AG04449 (cell line): ENCODE data around the gene ZNF32.

Source experiments
- CTCF ChIA-PET: fragments of 350-600 bp; formaldehyde crosslinking; extraction: SDS; loops from one replicate; lab custom pipeline; 2021; ENCODE audit warnings: antibody characterized with exemption; lab: Yijun Ruan, JAX
- POLR2A ChIA-PET: fragments of 400-600, 350-600 bp; formaldehyde crosslinking; extraction: SDS; loops from one replicate; lab custom pipeline; 2020; ENCODE audit warnings: antibody characterized with exemption, inconsistent platforms; lab: Yijun Ruan, JAX
- DNase-seq: peaks from one replicate; pipeline ENCODE4 v3.0.0-alpha.2; 2010; ENCODE audit warnings: low read depth, low spot score
- H3K4me3 ChIP-seq: 2 replicates; pipeline ENCODE4 v1.5.1; 2011; ENCODE audit warnings: low read depth, mild to moderate bottlenecking, control low read depth, low read length
- CTCF ChIP-seq: IDR thresholded peaks from one replicate; pipeline ENCODE4 v1.5.1; 2011; ENCODE audit warnings: mild to moderate bottlenecking, moderate library complexity, low read length, control low read depth, inconsistent platforms; ENCODE audit not compliant: insufficient read depth; ENCODE audit errors: missing control alignments

The ZNF32 gene

GRCh38 chr10:43693602-43694001 is 44.9 kb upstream of the ZNF32 start:
- no peak for DNase-seq
- no peak overlapping the region for H3K4me3 ChIP-seq
- no peak for TF ChIP-seq CTCF
- CTCF ChIA-PET, result interaction anchor here (1.0 to 5.9 kb wide), 3 partner anchors 167 to 691 kb away, joined by 4 to 87 read pairs (median 4); partner anchors contain the start of gene CXCL12
- POLR2A ChIA-PET, result no interaction called here

GRCh38 chr10:43692051-43692825 is 43.6 kb upstream of the ZNF32 start:
- DNase-seq, result no peak
- CTCF ChIA-PET, result interaction anchor here (1.0 to 5.9 kb wide), 17 partner anchors 9 to 692 kb away, joined by 3 to 87 read pairs (median 3); partner anchors contain the start of gene CXCL12
- POLR2A ChIA-PET, result interaction anchor here (1.6 kb wide), 1 partner anchor 170 kb away, joined by 6 read pairs; no protein-coding TSS in a partner anchor
- H3K4me3 ChIP-seq, result no peak overlapping the region
- TF ChIP-seq CTCF, result no peak

- DNase-seq, result no peak
- ChIA-PET POLR2A (interaction anchor here (1.6 to 1.7 kb wide), 2 partner anchors 171 to 695 kb away, joined by 5 to 6 read pairs; no protein-coding TSS in a partner anchor), CTCF (interaction anchor here (1.0 to 5.9 kb wide), 20 partner anchors 9 to 1173 kb away, joined by 3 to 87 read pairs (median 4); partner anchors contain the start of gene CXCL12)
- peak; percentile 18 for TF ChIP-seq CTCF
- H3K4me3 ChIP-seq, result no peak overlapping the region
Measured at GRCh38 chr10:43691485-43691884, 42.8 kb upstream of the ZNF32 start.

- CTCF ChIA-PET, result interaction anchor here (0.5 to 5.9 kb wide), 92 partner anchors 8 to 1187 kb away, joined by 3 to 87 read pairs (median 4); partner anchors contain the start of gene CXCL12
- peak overlapping the region; percentile 69 for H3K4me3 ChIP-seq
- TF ChIP-seq CTCF, result peak; percentile 90
- POLR2A ChIA-PET, result interaction anchor here (1.0 to 1.7 kb wide), 2 partner anchors 117 to 696 kb away, joined by 3 to 5 read pairs; no protein-coding TSS in a partner anchor
- DNase-seq, result no peak
Measured at GRCh38 chr10:43689955-43690771, 41.5 kb upstream of the ZNF32 start.

- POLR2A ChIA-PET, result no interaction called here
- DNase-seq, result no peak
- TF ChIP-seq CTCF, result no peak
- CTCF ChIA-PET, result interaction anchor here (0.5 to 5.9 kb wide), 80 partner anchors 8 to 1187 kb away, joined by 3 to 87 read pairs (median 5); partner anchors contain the start of gene CXCL12
- H3K4me3 ChIP-seq, result no peak overlapping the region; the same call in 1 of the 2 replicates
Measured at GRCh38 chr10:43689618-43689954, 40.9 kb upstream of the ZNF32 start.
